ENCODE data around the gene RPS10.
A peak's percentile ranks its signal among the peaks of the same experiment; 100 is the strongest.

Gene RPS10

GRCh38 chr6:34425498-34426410 is at the start of gene RPS10:
Gene RPS10 (minus strand): TSS chr6:34426069. CDS start chr6:34425221, 848 bp downstream.
- in situ Hi-C loops (cut with MboI; ENCODE audit: low pct_unique_long_range_greater_than_20kb, low sequenced_read_pairs), result no loop called here
- peak; percentile 96 for DNase-seq

GRCh38 chr6:34475238-34475682 is 49.4 kb upstream of the RPS10 start:
- no peak for DNase-seq
- in situ Hi-C loops (cut with MboI; ENCODE audit: low pct_unique_long_range_greater_than_20kb, low sequenced_read_pairs), result no loop called here

GRCh38 chr6:34474754-34475153 is 48.9 kb upstream of the RPS10 start:
- DNase-seq, result no peak
- in situ Hi-C loops (cut with MboI; ENCODE audit: low pct_unique_long_range_greater_than_20kb, low sequenced_read_pairs), result no loop called here

- DNase-seq, result no peak
- in situ Hi-C loops (cut with MboI; ENCODE audit: low pct_unique_long_range_greater_than_20kb, low sequenced_read_pairs), result no loop called here
These were observed 48.1 kb upstream of the RPS10 start for GRCh38 chr6:34473967-34474366.

GRCh38 chr6:34472425-34472824 is 46.6 kb upstream of the RPS10 start:
- DNase-seq, result no peak
- in situ Hi-C loops (cut with MboI; ENCODE audit: low pct_unique_long_range_greater_than_20kb, low sequenced_read_pairs), result no loop called here

- DNase-seq, result no peak
- in situ Hi-C loops (cut with MboI; ENCODE audit: low pct_unique_long_range_greater_than_20kb, low sequenced_read_pairs), result no loop called here
These were observed 43.6 kb upstream of the RPS10 start for GRCh38 chr6:34469499-34469898.

- no peak for DNase-seq
- in situ Hi-C loops (cut with MboI; ENCODE audit: low pct_unique_long_range_greater_than_20kb, low sequenced_read_pairs), result no loop called here
These were observed 42.6 kb upstream of the RPS10 start for GRCh38 chr6:34468378-34468892.

- no peak for DNase-seq
These were observed 40.6 kb upstream of the RPS10 start for GRCh38 chr6:34466242-34467185.

GRCh38 chr6:34465531-34466241 is 39.8 kb upstream of the RPS10 start, which contains the start of gene PACSIN1:
Gene PACSIN1 (plus strand): TSS chr6:34466076. CDS start chr6:34526306, 60,230 bp downstream.
- no peak for DNase-seq
- in situ Hi-C loops (cut with MboI; ENCODE audit: low pct_unique_long_range_greater_than_20kb, low sequenced_read_pairs), result no loop called here

More at GRCh38 chr6:34466242-34467185, 40.6 kb upstream of the RPS10 start:
- in situ Hi-C loops (cut with MboI; ENCODE audit: low pct_unique_long_range_greater_than_20kb, low sequenced_read_pairs), result no loop called here

- no peak for DNase-seq
- in situ Hi-C loops (cut with MboI; ENCODE audit: low pct_unique_long_range_greater_than_20kb, low sequenced_read_pairs), result no loop called here
These were observed 38.0 kb upstream of the RPS10 start for GRCh38 chr6:34463849-34464248.

- in situ Hi-C loops (cut with MboI; ENCODE audit: low pct_unique_long_range_greater_than_20kb, low sequenced_read_pairs), result no loop called here
- DNase-seq, result no peak
These were observed 37.4 kb upstream of the RPS10 start for GRCh38 chr6:34463299-34463698.

- DNase-seq, result peak; percentile 51
- in situ Hi-C loops (cut with MboI; ENCODE audit: low pct_unique_long_range_greater_than_20kb, low sequenced_read_pairs), result no loop called here
These were observed 36.7 kb upstream of the RPS10 start for GRCh38 chr6:34462551-34462971.

- in situ Hi-C loops (cut with MboI; ENCODE audit: low pct_unique_long_range_greater_than_20kb, low sequenced_read_pairs), result no loop called here
- DNase-seq, result no peak
These were observed 36.1 kb upstream of the RPS10 start for GRCh38 chr6:34462010-34462409.

GRCh38 chr6:34460796-34461507 is 35.1 kb upstream of the RPS10 start:
- in situ Hi-C loops (cut with MboI; ENCODE audit: low pct_unique_long_range_greater_than_20kb, low sequenced_read_pairs), result no loop called here
- DNase-seq, result no peak

- DNase-seq, result peak; percentile 60
- in situ Hi-C loops (cut with MboI; ENCODE audit: low pct_unique_long_range_greater_than_20kb, low sequenced_read_pairs), result no loop called here
These were observed 34.2 kb upstream of the RPS10 start for GRCh38 chr6:34459899-34460593.

GRCh38 chr6:34457742-34458735 is 32.2 kb upstream of the RPS10 start:
- in situ Hi-C loops (cut with MboI; ENCODE audit: low pct_unique_long_range_greater_than_20kb, low sequenced_read_pairs), result no loop called here
- DNase-seq, result no peak

GRCh38 chr6:34457382-34457741 is 31.5 kb upstream of the RPS10 start:
- in situ Hi-C loops (cut with MboI; ENCODE audit: low pct_unique_long_range_greater_than_20kb, low sequenced_read_pairs), result no loop called here
- DNase-seq, result no peak
